Esophagus mucosa (tissue), 1 donor: ENCODE data around the gene SERPINB7. TPM values are rescaled to one million over a fixed set of nuclear protein-coding genes. Genes with fewer than 3 reads are reported as not detected.

ENCODE experiments used
- ATAC-seq: fragments of 200-7000 bp; cut with Tn5 transposase; one replicate; pipeline ENCODE4 v1.9.1; 2020
- total RNA-seq: library from RNA; stranded (reverse); gene quantifications from one replicate; pipeline ENCODE4 v1.2.4, GENCODE V29; 2023
- donor health status: DM: yes; HTN: yes; CAD: no.

The SERPINB7 gene
- total RNA-seq, 1 donor from 2014 or later: 1.4 TPM

DNA sequence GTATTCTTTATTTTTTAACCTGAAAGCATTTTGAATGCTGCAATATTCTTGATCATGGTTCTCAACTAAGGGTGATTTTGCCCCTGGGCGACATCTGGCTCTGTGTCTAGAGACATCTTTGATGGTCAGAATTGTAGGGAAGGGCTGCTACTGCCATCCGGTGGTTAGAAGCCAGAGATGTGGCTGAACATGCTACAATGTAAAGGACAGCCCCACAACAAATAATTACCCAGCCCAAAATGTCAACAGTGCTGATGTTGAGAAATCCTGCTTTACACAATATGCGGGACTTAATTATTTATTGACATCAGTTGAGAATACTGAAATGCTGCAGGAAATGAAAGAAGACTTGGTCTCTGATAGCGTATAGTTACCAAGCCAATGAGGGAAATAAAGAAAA lies 74.8 kb downstream of the SERPINB7 start:
- peak; percentile 77 for ATAC-seq

DNA sequence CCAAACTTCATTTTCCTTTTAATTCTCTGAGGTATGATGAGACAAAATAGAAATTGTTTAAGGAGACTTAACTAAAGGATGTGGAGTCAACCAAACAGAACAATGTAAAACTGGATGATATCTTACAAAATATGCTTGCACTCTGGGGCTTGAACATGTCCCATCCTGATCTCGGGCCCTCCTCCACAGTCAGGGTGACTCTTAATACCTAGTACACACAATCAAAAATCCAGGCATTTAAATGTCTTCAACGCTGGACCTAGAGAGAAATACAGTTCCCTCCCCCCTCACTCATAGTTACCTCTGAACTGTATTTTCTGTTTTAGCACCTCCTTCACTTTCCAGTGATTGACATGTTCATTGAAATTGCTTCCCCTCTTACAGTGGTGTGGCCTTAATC lies 75.4 kb downstream of the SERPINB7 start:
- peak; percentile 70 for ATAC-seq

Other genes with a start within 250 kb of the SERPINB7 start
- gene SERPINB12, start 233.0 kb upstream of the SERPINB7 start, total RNA-seq: 0.60 TPM
- gene SERPINB13, start 188.1 kb upstream of the SERPINB7 start, total RNA-seq: 281 TPM
- 418 TPM for gene SERPINB4, start 131.2 kb upstream of the SERPINB7 start, total RNA-seq
- 879 TPM for gene SERPINB3, start 113.5 kb upstream of the SERPINB7 start, total RNA-seq
- gene SERPINB11, start 72.5 kb upstream of the SERPINB7 start, total RNA-seq: 7.1 TPM
- 139 TPM for gene SERPINB2, start 112.3 kb downstream of the SERPINB7 start, total RNA-seq
- 0.36 TPM for gene SERPINB10, start 132.5 kb downstream of the SERPINB7 start, total RNA-seq
- 2.0 TPM for gene HMSD, start 173.9 kb downstream of the SERPINB7 start, total RNA-seq
- gene SERPINB8, start 194.7 kb downstream of the SERPINB7 start, total RNA-seq: 44.0 TPM